PC-3 (cell line): ENCODE measurements around the gene GBP7. TPM values are rescaled to one million over a fixed set of nuclear protein-coding genes. Genes with fewer than 3 reads are reported as not detected.

Experiments used
- ATAC-seq: fragments of 200-7000 bp; cut with Tn5 transposase; 2 replicates; pipeline ENCODE4 v1.9.1; 2020; ENCODE audit warnings: mild to moderate bottlenecking, moderate library complexity
- BruUV-seq: library from RNA; stranded (reverse); fragments of 400-500 nt; replicated peaks from 2 replicates; lab custom pipeline; 2021; lab: Mats Ljungman, UMichigan
- CTCF ChIA-PET: fragments of 300-600 bp; sonication (Branson Sonifier 250); formaldehyde crosslinking; loops from one replicate; lab custom pipeline; 2022; ENCODE audit warnings: antibody characterized with exemption; lab: Charles Lee
- POLR2A ChIA-PET: fragments of 300-600 bp; sonication (Branson Sonifier 250); formaldehyde crosslinking; loops from one replicate; lab custom pipeline; 2022; ENCODE audit warnings: antibody characterized with exemption; ENCODE audit not compliant: unreplicated experiment; lab: Charles Lee
- DNase-seq: peaks from one replicate; pipeline ENCODE4 v3.0.0-alpha.2; 2015
- H2AFZ ChIP-seq: fragments of 300-600 bp; sonication (generic); 2 replicates; pipeline ENCODE4 v1.6.0; 2016; ENCODE audit warnings: antibody characterized with exemption, low read length
- H3F3A ChIP-seq: fragments of 300-600 bp; sonication (generic); one replicate; pipeline ENCODE4 v1.6.0; 2017; ENCODE audit warnings: antibody characterized with exemption, low read length, control low read depth, mild to moderate bottlenecking; ENCODE audit not compliant: unreplicated experiment
- H3K27ac ChIP-seq: fragments of 300-600 bp; sonication (generic); 2 replicates; pipeline ENCODE4 v1.5.1; 2016; ENCODE audit warnings: mild to moderate bottlenecking, low read length
- H3K27me3 ChIP-seq: fragments of 300-600 bp; sonication (generic); 2 replicates; pipeline ENCODE4 v1.6.1; 2016; ENCODE audit warnings: low read length, mixed read lengths
- H3K36me3 ChIP-seq: fragments of 300-600 bp; sonication (generic); 2 replicates; pipeline ENCODE4 v1.6.1; 2016; ENCODE audit warnings: low read depth, mixed run types, low read length, mixed read lengths
- H3K4me1 ChIP-seq: fragments of 300-600 bp; sonication (generic); 2 replicates; pipeline ENCODE4 v1.5.1; 2016; ENCODE audit warnings: low read length; ENCODE audit not compliant: insufficient read depth
- H3K4me2 ChIP-seq: fragments of 300-600 bp; sonication (generic); 2 replicates; pipeline ENCODE4 v1.6.0; 2016; ENCODE audit warnings: low read length
- H3K4me3 ChIP-seq: fragments of 300-600 bp; sonication (generic); 2 replicates; pipeline ENCODE4 v1.5.1; 2016; ENCODE audit warnings: mild to moderate bottlenecking, low read length, mixed read lengths
- H3K79me2 ChIP-seq: fragments of 300-600 bp; sonication (generic); 2 replicates; pipeline ENCODE4 v1.6.1; 2017; ENCODE audit warnings: low read length, mixed read lengths
- H3K9ac ChIP-seq: fragments of 300-600 bp; sonication (generic); 2 replicates; pipeline ENCODE4 v1.6.0; 2016; ENCODE audit warnings: mild to moderate bottlenecking, low read length
- H3K9me2 ChIP-seq: fragments of 300-600 bp; sonication (generic); replicated peaks from 2 replicates; pipeline ENCODE4 v1.6.1; 2016; ENCODE audit warnings: mixed run types, low read length, mixed read lengths
- H3K9me3 ChIP-seq: fragments of 300-600 bp; sonication (generic); 2 replicates; pipeline ENCODE4 v1.6.1; 2016; ENCODE audit warnings: low read length, mixed read lengths
- H4K20me1 ChIP-seq: fragments of 300-600 bp; sonication (generic); 2 replicates; pipeline ENCODE4 v1.6.1; 2016; ENCODE audit warnings: low read length, mixed read lengths
- CTCF ChIP-seq: fragments of 300-600 bp; sonication (generic); conservative IDR thresholded peaks from 2 replicates; pipeline ENCODE4 v1.5.1; 2017; ENCODE audit warnings: antibody characterized with exemption, low read depth, mild to moderate bottlenecking, low read length
- EZH2 ChIP-seq: fragments of 300-600 bp; sonication (generic); IDR thresholded peaks from one replicate; pipeline ENCODE4 v1.6.1; 2017; ENCODE audit warnings: antibody characterized with exemption, mild to moderate bottlenecking, low read length; ENCODE audit not compliant: unreplicated experiment
- EZH2phosphoT487 ChIP-seq: fragments of 300-600 bp; sonication (generic); IDR thresholded peaks from 2 replicates; pipeline ENCODE4 v1.6.1; 2018; ENCODE audit warnings: mild to moderate bottlenecking, antibody characterized with exemption, low read length, borderline replicate concordance
- intact Hi-C: fragments of 100-400 bp; cut with micrococcal nuclease; formaldehyde crosslinking; loops from 2 replicates; pipeline ENCODE4 v1.9.0; 2023
- total RNA-seq: library from RNA; depleted of rRNA; stranded (reverse); fragments of >200 nt; gene quantifications from 2 replicates; pipeline ENCODE4 v1.2.3, GENCODE V29; 2014

Gene GBP7
- total RNA-seq, 1 experiment from 2014 or later = 0.07 TPM

GRCh38 chr1:89179343-89179742 is 3.5 kb upstream of the GBP7 start:
- TF ChIP-seq EZH2phosphoT487 (no peak), EZH2 (no peak), CTCF (no peak)
- no TSS peak for BruUV-seq
- intact Hi-C loops = loop anchor here (5.0 kb wide), 1 partner anchor 157 kb away; the partner anchor contains the start of gene GBP3
- H3K4me2 ChIP-seq = no peak overlapping the region
- H3K9me2 ChIP-seq = no peaks in the 10 kb centered on the region
- peak; percentile 72 for DNase-seq
- H3K4me3 ChIP-seq = no peak overlapping the region
- no peaks in the 10 kb centered on the region for H3K27me3 ChIP-seq
- peak; percentile 89 for ATAC-seq
- H3F3A ChIP-seq = no peaks in the 10 kb centered on the region
- no peaks in the 10 kb centered on the region for H3K36me3 ChIP-seq
- peaks cover 8% of the 10 kb centered on the region; the same call in 1 of the 2 replicates for H3K4me1 ChIP-seq
- peak overlapping the region; percentile 27; the same call in 1 of the 2 replicates for H2AFZ ChIP-seq
- ChIA-PET POLR2A (no interaction called here), CTCF (no interaction called here)
- H3K9ac ChIP-seq = no peak overlapping the region
- H3K79me2 ChIP-seq = no peaks in the 10 kb centered on the region
- H3K27ac ChIP-seq = peak overlapping the region; percentile 42
- no peaks in the 10 kb centered on the region for H4K20me1 ChIP-seq
- no peaks in the 10 kb centered on the region for H3K9me3 ChIP-seq

GRCh38 chr1:89176971-89177370 is 1.2 kb upstream of the GBP7 start:
- Histone ChIP-seq H3K27me3 (no peaks in the 10 kb centered on the region), H3F3A (no peaks in the 10 kb centered on the region), H3K4me3 (no peak overlapping the region), H3K9ac (no peak overlapping the region), H3K9me3 (no peaks in the 10 kb centered on the region), H3K9me2 (no peaks in the 10 kb centered on the region), H4K20me1 (no peaks in the 10 kb centered on the region), H3K79me2 (no peaks in the 10 kb centered on the region), H3K27ac (no peak overlapping the region), H3K36me3 (no peaks in the 10 kb centered on the region), H2AFZ (no peak overlapping the region), H3K4me2 (peak overlapping the region; percentile 1; the same call in 1 of the 2 replicates), H3K4me1 (peaks cover 8% of the 10 kb centered on the region; the same call in 1 of the 2 replicates)
- POLR2A ChIA-PET = no interaction called here
- CTCF ChIA-PET = no interaction called here
- intact Hi-C loops = loop anchor here (5.0 kb wide), 1 partner anchor 155 kb away; the partner anchor contains the start of gene GBP3
- no peak for ATAC-seq
- no TSS peak for BruUV-seq
- TF ChIP-seq EZH2 (no peak), CTCF (no peak), EZH2phosphoT487 (no peak)
- DNase-seq = peak; percentile 34

- Histone ChIP-seq H3K9me3 (no peaks in the 10 kb centered on the region), H2AFZ (no peak overlapping the region), H3F3A (no peaks in the 10 kb centered on the region), H4K20me1 (no peaks in the 10 kb centered on the region), H3K4me3 (no peak overlapping the region), H3K4me2 (no peak overlapping the region), H3K27ac (no peak overlapping the region), H3K4me1 (peaks cover 4% of the 10 kb centered on the region; the same call in 1 of the 2 replicates), H3K79me2 (no peaks in the 10 kb centered on the region), H3K27me3 (no peaks in the 10 kb centered on the region), H3K9me2 (no peaks in the 10 kb centered on the region), H3K36me3 (no peaks in the 10 kb centered on the region), H3K9ac (no peak overlapping the region)
- DNase-seq (no peak), ATAC-seq (no peak)
- intact Hi-C loops = no loop called here
- no peak for TF ChIP-seq EZH2
- TF ChIP-seq EZH2phosphoT487 = no peak
- TF ChIP-seq CTCF = no peak
- BruUV-seq = no TSS peak
- ChIA-PET CTCF (no interaction called here), POLR2A (no interaction called here)
Measured at GRCh38 chr1:89174491-89174890, 1.3 kb downstream of the GBP7 start.
